ENCODE measurements around the gene SLU7.

- TF ChIP-seq CTCF (IDR thresholded peaks at IDR 0.05; ENCODE audit: insufficient read depth, low read length) (no peak), GABPA (IDR thresholded peaks at IDR 0.05; ENCODE audit: low read depth) (no peak), REST (IDR thresholded peaks at IDR 0.05; ENCODE audit: insufficient replicate concordance, low read depth) (no peak)
These were observed 30.6 kb upstream of the SLU7 start for GRCh38 chr5:160449458-160449857.
